SH-SY5Y (cell line): ENCODE results near the gene PLCB3.

Experiments used
- GATA2 ChIP-seq: IDR thresholded peaks from 2 replicates; pipeline ENCODE4 v1.6.1; 2011; ENCODE audit warnings: mild to moderate bottlenecking, low read depth, low read length
- GATA3 ChIP-seq: IDR thresholded peaks from 2 replicates; pipeline ENCODE4 v1.6.1; 2011; ENCODE audit warnings: low read depth, mild to moderate bottlenecking, low read length, moderate library complexity

DNA sequence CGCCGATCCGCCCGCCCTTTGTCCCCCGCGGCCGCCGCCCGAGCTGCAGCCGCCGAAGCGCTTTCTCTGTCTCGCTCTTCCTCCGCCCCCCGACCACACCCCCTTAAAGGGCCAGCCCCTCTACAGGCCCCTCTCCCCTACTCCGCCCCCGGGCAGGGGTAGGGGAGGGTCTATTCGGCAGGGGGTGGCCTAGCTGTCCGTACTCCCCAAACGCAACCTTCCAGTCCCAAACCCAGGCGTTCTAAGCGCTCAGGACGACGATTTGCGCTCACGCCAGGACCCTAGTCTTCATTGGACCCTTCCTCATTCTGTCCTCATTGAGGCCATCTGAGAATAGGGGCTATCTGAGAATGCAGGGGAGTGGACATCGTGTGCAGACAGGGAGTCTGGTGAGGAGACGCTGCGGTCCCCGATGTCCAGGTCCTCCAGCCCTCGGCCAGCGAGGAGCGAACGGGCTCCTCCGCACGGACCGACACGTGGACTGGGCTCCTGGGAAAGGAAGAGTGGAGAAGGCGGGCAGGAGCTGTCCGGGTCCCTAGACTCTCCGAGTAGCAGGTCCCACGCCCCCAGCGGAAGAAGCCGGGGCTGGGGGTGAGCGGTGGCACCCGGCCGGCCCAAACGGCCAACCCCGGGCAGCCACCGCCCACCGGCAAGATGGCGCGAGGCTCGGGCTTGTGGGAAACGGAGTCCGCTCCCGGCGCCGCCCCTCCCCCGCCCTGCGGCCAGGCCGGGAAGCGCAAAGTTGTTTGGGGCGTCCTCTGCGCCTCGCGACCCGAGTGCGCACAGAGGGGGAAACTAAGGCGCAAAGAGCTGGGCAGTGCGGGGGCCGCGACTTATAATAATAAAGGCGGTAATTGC is 4.2 kb upstream of the PLCB3 start, which contains the start of gene PPP1R14B:
- TF ChIP-seq GATA2 (no peak), GATA3 (no peak)
